OCI-LY3 (cell line): ENCODE data around the gene JPH4.

Experiments
- EZH2phosphoT487 ChIP-seq: fragments of 200-600 bp; shearing (Covaris generic); IDR thresholded peaks from 2 replicates; pipeline ENCODE4 v1.6.1; 2018; ENCODE audit warnings: antibody characterized with exemption, mixed run types, low read depth
- TF ChIP-seq, protein P1 (sequence below): fragments of 200-600, 300-600 bp; sonication (generic); IDR thresholded peaks from 2 replicates; pipeline ENCODE4 v1.5.1; 2014; ENCODE audit warnings: antibody characterized with exemption, low read length, low read depth

DNA sequence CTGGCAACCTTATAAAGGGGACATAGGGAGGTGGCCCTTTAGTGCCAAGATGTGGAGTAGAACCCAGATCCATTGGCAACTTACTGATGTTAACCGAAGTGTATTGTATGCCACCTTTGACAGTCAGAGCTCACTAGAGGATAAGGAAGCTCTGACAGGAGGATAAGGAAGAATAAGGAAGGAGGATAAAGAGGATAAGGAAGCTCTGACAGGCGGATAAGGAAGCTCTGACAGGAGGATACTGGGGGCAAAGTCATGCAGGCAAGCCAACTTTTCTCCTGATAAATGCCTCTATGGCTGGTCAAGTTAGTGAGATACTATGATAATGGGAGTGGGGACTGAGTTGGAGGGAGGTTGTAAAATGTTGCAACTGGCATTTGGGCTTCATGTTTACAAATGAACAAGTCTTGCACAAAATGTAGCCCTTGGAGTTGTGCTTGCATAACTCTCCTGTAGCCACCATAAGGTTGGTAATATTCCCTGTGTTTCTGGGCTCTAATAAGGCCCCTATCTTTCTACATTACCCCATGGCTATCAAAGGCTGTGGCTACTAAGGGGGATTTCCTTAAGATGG lies 39.9 kb upstream of the JPH4 start:
- TF ChIP-seq, protein P1, sequence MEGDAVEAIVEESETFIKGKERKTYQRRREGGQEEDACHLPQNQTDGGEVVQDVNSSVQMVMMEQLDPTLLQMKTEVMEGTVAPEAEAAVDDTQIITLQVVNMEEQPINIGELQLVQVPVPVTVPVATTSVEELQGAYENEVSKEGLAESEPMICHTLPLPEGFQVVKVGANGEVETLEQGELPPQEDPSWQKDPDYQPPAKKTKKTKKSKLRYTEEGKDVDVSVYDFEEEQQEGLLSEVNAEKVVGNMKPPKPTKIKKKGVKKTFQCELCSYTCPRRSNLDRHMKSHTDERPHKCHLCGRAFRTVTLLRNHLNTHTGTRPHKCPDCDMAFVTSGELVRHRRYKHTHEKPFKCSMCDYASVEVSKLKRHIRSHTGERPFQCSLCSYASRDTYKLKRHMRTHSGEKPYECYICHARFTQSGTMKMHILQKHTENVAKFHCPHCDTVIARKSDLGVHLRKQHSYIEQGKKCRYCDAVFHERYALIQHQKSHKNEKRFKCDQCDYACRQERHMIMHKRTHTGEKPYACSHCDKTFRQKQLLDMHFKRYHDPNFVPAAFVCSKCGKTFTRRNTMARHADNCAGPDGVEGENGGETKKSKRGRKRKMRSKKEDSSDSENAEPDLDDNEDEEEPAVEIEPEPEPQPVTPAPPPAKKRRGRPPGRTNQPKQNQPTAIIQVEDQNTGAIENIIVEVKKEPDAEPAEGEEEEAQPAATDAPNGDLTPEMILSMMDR: no peak
- no peak for TF ChIP-seq EZH2phosphoT487
